Omental fat pad (tissue), 4 donors: ENCODE data around the gene SPATC1L. TPM values are rescaled to one million over a fixed set of nuclear protein-coding genes. Genes with fewer than 3 reads are reported as not detected.

Source experiments
- ATAC-seq: fragments of 150-250 bp; one replicate; pipeline ENCODE4 v1.9.1; 2016; ENCODE audit warnings: mild to moderate bottlenecking, moderate library complexity; ENCODE audit not compliant: low FRiP score
- DNase-seq: peaks from one replicate; pipeline ENCODE4 v3.0.0-alpha.2; 2019; ENCODE audit warnings: low spot score
- CTCF ChIP-seq, 3 donors: fragments of 450-650 bp; IDR thresholded peaks; one replicate each; pipeline ENCODE4 v1.5.1; 2016 to 2017; ENCODE audit warnings: antibody characterized with exemption in 3 of 3, mild to moderate bottlenecking in 3 of 3, moderate library complexity in 2 of 3
- total RNA-seq, 4 donors: library from RNA; depleted of rRNA; stranded (reverse); fragments of >200 nt; gene quantifications; one replicate each; pipeline ENCODE4 v1.1.0, GENCODE V29; 2016

Gene SPATC1L
- total RNA-seq, 4 donors from 2014 or later, result 0.96 to 8.0 (median 2.8) TPM

GRCh38 chr21:46111857-46112724 lies 72.2 kb downstream of the SPATC1L start:
- DNase-seq (peak; percentile 18), ATAC-seq (no peak)

GRCh38 chr21:46111193-46111571 lies 73.1 kb downstream of the SPATC1L start:
- TF ChIP-seq CTCF (IDR thresholded peaks at IDR 0.05), result no peak
- DNase-seq, result peak; percentile 2
- no peak for ATAC-seq

More at GRCh38 chr21:46111857-46112724, 72.2 kb downstream of the SPATC1L start:
- no peak for TF ChIP-seq CTCF (IDR thresholded peaks at IDR 0.05)

Other genes starting within 250 kb of the SPATC1L start
- gene COL6A1, start 202.7 kb downstream of the SPATC1L start, total RNA-seq, result 1,000 to 10,000 TPM in 1 of 4 donors, 100 to 1,000 TPM in 3; 410 to 1,024 (median 521) TPM
- gene COL6A2, start 86.3 kb downstream of the SPATC1L start, total RNA-seq, result 1,000 to 10,000 TPM in 1 of 4 donors, 100 to 1,000 TPM in 3; 480 to 1,153 (median 616) TPM
- gene FTCD, start 28.9 kb downstream of the SPATC1L start, total RNA-seq, result not detected
- gene LSS, start 44.3 kb upstream of the SPATC1L start, total RNA-seq, result 100 to 1,000 TPM in 2 of 4 donors, 10 to 100 TPM in 2; 94.8 to 122 (median 108) TPM
- 100 to 1,000 TPM in 1 of 4 donors, 10 to 100 TPM in 3; 63.8 to 129 (median 76.6) TPM for gene MCM3AP, start 101.2 kb upstream of the SPATC1L start, total RNA-seq
- 10 to 100 TPM in 1 of 4 donors, 1 to 10 TPM in 3; 5.4 to 12.7 (median 9.3) TPM for gene YBEY, start 101.9 kb upstream of the SPATC1L start, total RNA-seq
- gene C21orf58, start 139.4 kb upstream of the SPATC1L start, total RNA-seq, result 1 to 10 TPM in 2 of 4 donors, under 1 TPM in 2; 0.44 to 2.4 (median 0.91) TPM
- 10 to 100 TPM; 23.0 to 51.7 (median 24.4) TPM for gene PCNT, start 139.7 kb upstream of the SPATC1L start, total RNA-seq